GM10248 (cell line): ENCODE data around the gene SLC40A1.

Experiments used
- CTCF ChIA-PET: fragments of 300-600 bp; sonication (Branson Sonifier 250); formaldehyde crosslinking; extraction: SDS; loops from one replicate; lab custom pipeline; 2021; ENCODE audit warnings: antibody characterized with exemption; lab: Yijun Ruan, JAX
- POLR2A ChIA-PET: fragments of 350-650 bp; sonication (Branson Sonifier 250); formaldehyde crosslinking; extraction: SDS; loops from one replicate; lab custom pipeline; 2020; ENCODE audit warnings: antibody characterized with exemption; lab: Yijun Ruan, JAX
- DNase-seq: peaks from one replicate; pipeline ENCODE4 v3.0.0; 2012; ENCODE audit errors: extremely low spot score
- CTCF ChIP-seq: IDR thresholded peaks from 2 replicates; pipeline ENCODE4 v1.5.1; 2012; ENCODE audit warnings: mild to moderate bottlenecking, low read depth; ENCODE audit errors: extremely low read depth, missing control alignments, control extremely low read depth

SLC40A1 gene

GRCh38 chr2:189560273-189560586 is 20.4 kb downstream of the SLC40A1 start:
- no peak for TF ChIP-seq CTCF
- POLR2A ChIA-PET = no interaction called here
- CTCF ChIA-PET = no interaction called here
- no peak for DNase-seq

GRCh38 chr2:189559579-189560272 is 20.9 kb downstream of the SLC40A1 start:
- TF ChIP-seq CTCF = no peak
- POLR2A ChIA-PET = no interaction called here
- DNase-seq = no peak
- CTCF ChIA-PET = no interaction called here

GRCh38 chr2:189558516-189559272 is 21.9 kb downstream of the SLC40A1 start:
- CTCF ChIA-PET = interaction anchor here (1.8 kb wide), 1 partner anchor 12 kb away, joined by 4 read pairs; no protein-coding TSS in a partner anchor
- TF ChIP-seq CTCF = no peak
- no peak for DNase-seq
- POLR2A ChIA-PET = no interaction called here

- ChIA-PET POLR2A (no interaction called here), CTCF (no interaction called here)
- no peak for TF ChIP-seq CTCF
- DNase-seq = no peak
Measured at GRCh38 chr2:189557373-189557772, 23.2 kb downstream of the SLC40A1 start.

GRCh38 chr2:189556526-189556925 is 24.1 kb downstream of the SLC40A1 start:
- ChIA-PET CTCF (no interaction called here), POLR2A (no interaction called here)
- no peak for DNase-seq
- TF ChIP-seq CTCF = no peak

- no peak for DNase-seq
- POLR2A ChIA-PET = no interaction called here
- CTCF ChIA-PET = interaction anchor here (1.2 kb wide), 1 partner anchor 15 kb away, joined by 3 read pairs; no protein-coding TSS in a partner anchor
- TF ChIP-seq CTCF = no peak
Measured at GRCh38 chr2:189555232-189555631, 25.4 kb downstream of the SLC40A1 start.
